ENCODE data around the gene TRMT1. TPM values are rescaled to one million over a fixed set of nuclear protein-coding genes. Genes with fewer than 3 reads are reported as not detected.

Gene TRMT1
- total RNA-seq, 1 experiment from 2014 or later: 106 TPM

- TF ChIP-seq ZNF281 (CRISPR knock-in tag; IDR thresholded peaks at IDR 0.05) (peak; percentile 77; the same call in 1 of the 2 replicates), FOXK1 (CRISPR knock-in tag; IDR thresholded peaks at IDR 0.05) (peak; percentile 73), KAT7 (CRISPR knock-in tag; IDR thresholded peaks at IDR 0.05; ENCODE audit: borderline replicate concordance) (no peak), NR1H2 (CRISPR knock-in tag; IDR thresholded peaks at IDR 0.05) (no peak), ERG (CRISPR knock-in tag; IDR thresholded peaks at IDR 0.05) (no peak), ESRRA (CRISPR knock-in tag; IDR thresholded peaks at IDR 0.05; ENCODE audit: borderline replicate concordance) (no peak), TEAD4 (CRISPR knock-in tag; IDR thresholded peaks at IDR 0.05) (peak; percentile 70; the same call in 1 of the 2 replicates), STAT6 (CRISPR knock-in tag; conservative IDR thresholded peaks at IDR 0.05; ENCODE audit: low read depth) (no peak), GABPB1 (CRISPR knock-in tag; IDR thresholded peaks at IDR 0.05) (no peak), ZNF263 (CRISPR knock-in tag; IDR thresholded peaks at IDR 0.05; ENCODE audit: low read depth) (no peak), GTF2I (CRISPR knock-in tag; conservative IDR thresholded peaks at IDR 0.05) (no peak), ZNF423 (CRISPR knock-in tag; IDR thresholded peaks at IDR 0.05) (peak; percentile 97), ATF1 (CRISPR knock-in tag; IDR thresholded peaks at IDR 0.05) (no peak), FOXP1 (CRISPR knock-in tag; IDR thresholded peaks at IDR 0.05; ENCODE audit: borderline replicate concordance) (no peak; the same call in 1 of the 2 replicates), RORB (CRISPR knock-in tag; IDR thresholded peaks at IDR 0.05) (no peak), ZNF416 (CRISPR knock-in tag; IDR thresholded peaks at IDR 0.05) (no peak), TEAD1 (CRISPR knock-in tag; IDR thresholded peaks at IDR 0.05) (peak; percentile 94), ELF4 (CRISPR knock-in tag; IDR thresholded peaks at IDR 0.05; ENCODE audit: low read depth) (no peak), TP53 (CRISPR knock-in tag; IDR thresholded peaks at IDR 0.05) (no peak; the same call in 1 of the 2 replicates)
- TF ChIP-seq, protein P1, sequence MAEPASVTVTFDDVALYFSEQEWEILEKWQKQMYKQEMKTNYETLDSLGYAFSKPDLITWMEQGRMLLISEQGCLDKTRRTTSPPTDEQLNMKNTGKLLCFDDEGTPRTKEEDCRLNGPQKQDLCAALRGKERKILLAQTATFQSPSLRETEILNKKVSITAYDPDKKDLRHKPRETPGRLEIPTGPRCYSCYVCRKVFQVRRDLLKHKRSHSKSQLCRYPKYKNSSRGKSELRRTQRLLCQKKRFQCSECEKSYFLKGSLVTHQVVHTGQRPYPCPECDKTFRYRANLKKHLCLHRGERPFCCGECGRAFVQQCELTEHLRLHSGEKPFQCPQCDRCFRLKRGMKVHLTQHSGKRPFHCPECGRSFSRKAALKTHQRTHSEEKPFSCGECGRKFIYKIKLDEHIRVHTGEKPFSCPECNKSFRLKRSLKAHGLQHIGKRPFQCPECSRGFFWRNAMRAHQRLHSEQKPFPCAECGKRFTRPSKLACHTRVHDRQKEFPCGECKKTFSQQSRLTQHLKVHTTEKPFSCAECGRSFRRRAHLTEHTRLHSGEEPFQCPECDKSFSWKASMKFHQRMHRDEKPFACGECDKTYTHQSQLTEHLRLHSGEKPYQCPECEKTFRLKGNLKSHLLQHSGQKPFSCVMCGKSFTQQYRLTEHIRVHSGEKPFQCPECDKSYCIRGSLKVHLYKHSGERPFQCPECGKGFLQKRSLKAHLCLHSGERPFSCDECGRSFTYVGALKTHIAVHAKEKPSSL (CRISPR knock-in tag; conservative IDR thresholded peaks at IDR 0.05): no peak
- TF ChIP-seq, protein P2, sequence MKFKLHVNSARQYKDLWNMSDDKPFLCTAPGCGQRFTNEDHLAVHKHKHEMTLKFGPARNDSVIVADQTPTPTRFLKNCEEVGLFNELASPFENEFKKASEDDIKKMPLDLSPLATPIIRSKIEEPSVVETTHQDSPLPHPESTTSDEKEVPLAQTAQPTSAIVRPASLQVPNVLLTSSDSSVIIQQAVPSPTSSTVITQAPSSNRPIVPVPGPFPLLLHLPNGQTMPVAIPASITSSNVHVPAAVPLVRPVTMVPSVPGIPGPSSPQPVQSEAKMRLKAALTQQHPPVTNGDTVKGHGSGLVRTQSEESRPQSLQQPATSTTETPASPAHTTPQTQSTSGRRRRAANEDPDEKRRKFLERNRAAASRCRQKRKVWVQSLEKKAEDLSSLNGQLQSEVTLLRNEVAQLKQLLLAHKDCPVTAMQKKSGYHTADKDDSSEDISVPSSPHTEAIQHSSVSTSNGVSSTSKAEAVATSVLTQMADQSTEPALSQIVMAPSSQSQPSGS (CRISPR knock-in tag; IDR thresholded peaks at IDR 0.05; ENCODE audit: borderline replicate concordance, low read depth): no peak
- TF ChIP-seq, protein P3, sequence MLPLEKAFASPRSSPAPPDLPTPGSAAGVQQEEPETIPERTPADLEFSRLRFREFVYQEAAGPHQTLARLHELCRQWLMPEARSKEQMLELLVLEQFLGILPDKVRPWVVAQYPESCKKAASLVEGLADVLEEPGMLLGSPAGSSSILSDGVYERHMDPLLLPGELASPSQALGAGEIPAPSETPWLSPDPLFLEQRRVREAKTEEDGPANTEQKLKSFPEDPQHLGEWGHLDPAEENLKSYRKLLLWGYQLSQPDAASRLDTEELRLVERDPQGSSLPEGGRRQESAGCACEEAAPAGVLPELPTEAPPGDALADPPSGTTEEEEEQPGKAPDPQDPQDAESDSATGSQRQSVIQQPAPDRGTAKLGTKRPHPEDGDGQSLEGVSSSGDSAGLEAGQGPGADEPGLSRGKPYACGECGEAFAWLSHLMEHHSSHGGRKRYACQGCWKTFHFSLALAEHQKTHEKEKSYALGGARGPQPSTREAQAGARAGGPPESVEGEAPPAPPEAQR (CRISPR knock-in tag; IDR thresholded peaks at IDR 0.05): no peak
- TF ChIP-seq, protein P4, sequence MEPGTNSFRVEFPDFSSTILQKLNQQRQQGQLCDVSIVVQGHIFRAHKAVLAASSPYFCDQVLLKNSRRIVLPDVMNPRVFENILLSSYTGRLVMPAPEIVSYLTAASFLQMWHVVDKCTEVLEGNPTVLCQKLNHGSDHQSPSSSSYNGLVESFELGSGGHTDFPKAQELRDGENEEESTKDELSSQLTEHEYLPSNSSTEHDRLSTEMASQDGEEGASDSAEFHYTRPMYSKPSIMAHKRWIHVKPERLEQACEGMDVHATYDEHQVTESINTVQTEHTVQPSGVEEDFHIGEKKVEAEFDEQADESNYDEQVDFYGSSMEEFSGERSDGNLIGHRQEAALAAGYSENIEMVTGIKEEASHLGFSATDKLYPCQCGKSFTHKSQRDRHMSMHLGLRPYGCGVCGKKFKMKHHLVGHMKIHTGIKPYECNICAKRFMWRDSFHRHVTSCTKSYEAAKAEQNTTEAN (CRISPR knock-in tag; IDR thresholded peaks at IDR 0.05): peak; percentile 71; the same call in 1 of the 2 replicates
- TF ChIP-seq, protein P5, sequence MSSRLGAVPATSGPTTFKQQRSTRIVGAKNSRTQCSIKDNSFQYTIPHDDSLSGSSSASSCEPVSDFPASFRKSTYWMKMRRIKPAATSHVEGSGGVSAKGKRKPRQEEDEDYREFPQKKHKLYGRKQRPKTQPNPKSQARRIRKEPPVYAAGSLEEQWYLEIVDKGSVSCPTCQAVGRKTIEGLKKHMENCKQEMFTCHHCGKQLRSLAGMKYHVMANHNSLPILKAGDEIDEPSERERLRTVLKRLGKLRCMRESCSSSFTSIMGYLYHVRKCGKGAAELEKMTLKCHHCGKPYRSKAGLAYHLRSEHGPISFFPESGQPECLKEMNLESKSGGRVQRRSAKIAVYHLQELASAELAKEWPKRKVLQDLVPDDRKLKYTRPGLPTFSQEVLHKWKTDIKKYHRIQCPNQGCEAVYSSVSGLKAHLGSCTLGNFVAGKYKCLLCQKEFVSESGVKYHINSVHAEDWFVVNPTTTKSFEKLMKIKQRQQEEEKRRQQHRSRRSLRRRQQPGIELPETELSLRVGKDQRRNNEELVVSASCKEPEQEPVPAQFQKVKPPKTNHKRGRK (CRISPR knock-in tag; IDR thresholded peaks at IDR 0.05; ENCODE audit: borderline replicate concordance): no peak
Measured at GRCh38 chr19:13151605-13152355, 35.2 kb upstream of the TRMT1 start (continued).

Measured in WTC11 (cell line).